GM12878 (cell line): ENCODE data around the gene AKR1A1. TPM values are rescaled to one million over a fixed set of nuclear protein-coding genes. Genes with fewer than 3 reads are reported as not detected.

Source experiments
- ATAC-seq: fragments of 200-7000 bp; cut with Tn5 transposase; 3 replicates; pipeline ENCODE4 v1.9.1; 2020; ENCODE audit warnings: mild to moderate bottlenecking, moderate library complexity
- BruUV-seq: library from RNA; stranded (reverse); fragments of 400-500 nt; replicated peaks from 2 replicates; lab custom pipeline; 2021; lab: Mats Ljungman, UMichigan
- CTCF ChIA-PET: fragments of 300-600 bp; sonication (Branson Sonifier 250); formaldehyde crosslinking; extraction: SDS; loops from one replicate; lab custom pipeline; 2021; ENCODE audit warnings: inconsistent platforms; lab: Yijun Ruan, JAX
- POLR2A ChIA-PET: fragments of 350-600 bp; formaldehyde crosslinking; extraction: SDS; loops from one replicate; lab custom pipeline; 2021; ENCODE audit warnings: inconsistent platforms; lab: Charles Lee
- RAD21 ChIA-PET: fragments of 300-600 bp; sonication (Branson Sonifier 250); formaldehyde crosslinking; loops from one replicate; lab custom pipeline; 2023; ENCODE audit warnings: antibody characterized with exemption; ENCODE audit not compliant: unreplicated experiment; lab: Charles Lee
- SMC1A ChIA-PET: fragments of 300-600 bp; sonication (Branson Sonifier 250); formaldehyde crosslinking; loops from one replicate; lab custom pipeline; 2023; ENCODE audit not compliant: unreplicated experiment, uncharacterized antibody; lab: Charles Lee
- DNase-seq: peaks from one replicate; pipeline ENCODE4 v3.0.0-alpha.2; 2011; ENCODE audit warnings: low read depth, low spot score
- FAIRE-seq: peaks from 3 replicates; lab custom pipeline; 2011; peaks lifted over from hg19 to GRCh38; lab: Jason Lieb, UNC
- H2AFZ ChIP-seq: 2 replicates; pipeline ENCODE4 v1.6.0; 2011; ENCODE audit warnings: low read depth, low read length, control low read depth; ENCODE audit not compliant: control insufficient read depth
- H3K27ac ChIP-seq: 2 replicates; pipeline ENCODE4 v1.5.1; 2011; ENCODE audit warnings: control low read depth; ENCODE audit not compliant: control insufficient read depth, insufficient read depth
- H3K27me3 ChIP-seq, 2 experiments: replicated peaks in 1 of 2; 2 replicates each; pipeline versions ENCODE4 v1.6.0 to v1.6.1; 2011; ENCODE audit warnings: low read length in 1 of 2; ENCODE audit not compliant: control insufficient read depth in 2 of 2, insufficient read depth in 2 of 2
- H3K36me3 ChIP-seq, 2 experiments: 2 replicates each; pipeline ENCODE4 v1.5.1; 2011; ENCODE audit warnings: low read length in 1 of 2; ENCODE audit not compliant: control insufficient read depth in 2 of 2, insufficient read depth in 2 of 2
- H3K4me1 ChIP-seq: 2 replicates; pipeline ENCODE4 v1.6.1; 2011; ENCODE audit warnings: mild to moderate bottlenecking, low read length, moderate library complexity, mixed read lengths; ENCODE audit not compliant: control insufficient read depth, insufficient read depth
- H3K4me2 ChIP-seq: 2 replicates; pipeline ENCODE4 v1.6.0; 2011; ENCODE audit warnings: control low read depth; ENCODE audit not compliant: control insufficient read depth, insufficient read depth
- H3K4me3 ChIP-seq: fragments of 200-600 bp; sonication (generic); 2 replicates; pipeline ENCODE4 v1.5.1; 2016
- H3K79me2 ChIP-seq: 2 replicates; pipeline ENCODE4 v1.6.0; 2011; ENCODE audit warnings: low read length; ENCODE audit not compliant: control insufficient read depth, insufficient read depth
- H3K9ac ChIP-seq: 2 replicates; pipeline ENCODE4 v1.8.0; 2011; ENCODE audit warnings: low read length, control low read depth, mixed read lengths; ENCODE audit not compliant: control insufficient read depth, insufficient read depth
- H3K9me3 ChIP-seq: replicated peaks from 3 replicates; pipeline ENCODE4 v1.5.1; 2011; ENCODE audit warnings: mild to moderate bottlenecking, low read length; ENCODE audit not compliant: control insufficient read depth, insufficient read depth
- H4K20me1 ChIP-seq: 2 replicates; pipeline ENCODE4 v1.6.0; 2011; ENCODE audit not compliant: control insufficient read depth, insufficient read depth
- EGR1 ChIP-seq, 2 experiments: IDR thresholded peaks; 1 replicate in 1 of 2; 2 replicates in 1 of 2; pipeline ENCODE4 v1.6.1; 2011 to 2012; ENCODE audit warnings: low read depth in 2 of 2, low read length in 2 of 2, borderline replicate concordance in 1 of 2, mild to moderate bottlenecking in 1 of 2, moderate library complexity in 1 of 2
- JUND ChIP-seq: IDR thresholded peaks from 2 replicates; pipeline ENCODE4 v1.6.1; 2012; ENCODE audit warnings: low read depth, mild to moderate bottlenecking, low read length, improper control_type of control experiment, moderate library complexity
- MTA2 ChIP-seq: fragments of 450-650 bp; IDR thresholded peaks from 2 replicates; pipeline ENCODE4 v1.6.1; 2016; ENCODE audit warnings: low read depth, mild to moderate bottlenecking, moderate library complexity
- NR2C2 ChIP-seq: IDR thresholded peaks from 2 replicates; pipeline ENCODE4 v1.6.1; 2011; ENCODE audit warnings: borderline replicate concordance, low read depth; ENCODE audit not compliant: control insufficient read depth, insufficient read length
- POLR2AphosphoS2 ChIP-seq: IDR thresholded peaks from 2 replicates; pipeline ENCODE4 v1.6.1; 2011; ENCODE audit warnings: low read depth, mild to moderate bottlenecking, low read length, improper control_type of control experiment, moderate library complexity
- WGBS: methylation state at CpG from one replicate; pipeline ENCODE4 v1.1.6; 2016; ENCODE audit warnings: low lambda C conversion rate; ENCODE audit not compliant: insufficient replicate concordance, insufficient coverage; ENCODE audit errors: missing lambda C conversion rate; 5-methylcytosine and 5-hydroxymethylcytosine counted together
- in situ Hi-C: fragments of 300-500 bp; cut with MboI; formaldehyde crosslinking; loops from 9 replicates; pipeline ENCODE4 v1.14.3; 2018; ENCODE audit warnings: mixed read lengths
- intact Hi-C: fragments of 100-400 bp; cut with micrococcal nuclease; formaldehyde crosslinking; loops from one replicate; pipeline ENCODE4 v1.14.2; 2022; ENCODE audit not compliant: unreplicated experiment
- polyA plus RNA-seq, 11 experiments: library from polyadenylated mRNA; depleted of rRNA in 4 of 11; unstranded in 6 of 11; stranded (reverse) in 5 of 11; fragments of >200 nt; fragmentation: Nextera tagmentation in 4 of 11; fragmentation: Illumina TruSeq in 1 of 11; extraction: Ambion mirVana in 4 of 11; extraction: Trizol in 1 of 11; gene quantifications; 1 replicate in 1 of 11; 2 replicates in 10 of 11; pipeline versions ENCODE4 v1.2.1 to v1.2.3, GENCODE V29; 2011 to 2016; ENCODE audit warnings: inconsistent platforms in 2 of 11, missing spikeins in 2 of 11, low read depth in 1 of 11
- total RNA-seq, 4 experiments: library from RNA; depleted of rRNA in 3 of 4; stranded (reverse); fragments of >200 nt in 3 of 4; fragmentation: Illumina TruSeq in 1 of 4; extraction: Trizol in 1 of 4; gene quantifications; 2 replicates each; pipeline versions ENCODE4 v1.2.1 to v1.2.3, GENCODE V29; 2013 to 2021

The AKR1A1 gene
- total and polyA plus RNA-seq, 10 of the 15 experiments (the other 5 are each of a cell fraction or from before 2014, with no cell fraction given) = 187 to 335 (median 241) TPM

- WGBS = 95% methylated on average over 4 of the region's 4 CpGs
- no peak for TF ChIP-seq POLR2AphosphoS2
- no peak for TF ChIP-seq NR2C2
- no peak for TF ChIP-seq JUND
- no peak for TF ChIP-seq EGR1 (IDR thresholded peaks at IDR 0.05; ENCODE audit: borderline replicate concordance in 1 of 2, low read depth in 2 of 2, low read length in 2 of 2)
- no peak for TF ChIP-seq MTA2
- ChIA-PET POLR2A (interaction anchor here (1.1 to 1.6 kb wide), 2 partner anchors 10 to 11 kb away, joined by 3 to 4 read pairs; partner anchors contain the start of gene PRDX1), RAD21 (interaction anchor here (0.9 to 3.7 kb wide), 5 partner anchors 11 to 73 kb away, joined by 3 to 58 read pairs (median 14); partner anchors contain the start of genes CCDC163, MMACHC and NASP), CTCF (interaction anchor here (0.6 to 4.5 kb wide), 15 partner anchors 10 to 252 kb away, joined by 3 to 212 read pairs (median 6); partner anchors contain the start of genes AKR1A1, CCDC163, MMACHC and MUTYH), SMC1A (interaction anchor here (0.7 to 5.6 kb wide), 9 partner anchors 10 to 215 kb away, joined by 3 to 114 read pairs (median 6); partner anchors contain the start of genes AKR1A1, CCDC163, MMACHC and NASP)
- DNase-seq = no peak
- Histone ChIP-seq H3K27me3 (no peaks in the 10 kb centered on the region), H3K9me3 (no peaks in the 10 kb centered on the region), H3K4me2 (no peak overlapping the region), H3K4me3 (no peak overlapping the region), H4K20me1 (0 out of 2 replicates have a peak, but pooled peaks cover 2% of the 10 kb centered on the region), H3K27ac (no peak overlapping the region), H3K4me1 (no peaks in the 10 kb centered on the region), H3K79me2 (peaks cover 3% of the 10 kb centered on the region), H3K36me3 (peaks cover 18 to 38% of the 10 kb centered on the region in 2 experiments), H3K9ac (no peak overlapping the region), H2AFZ (no peak overlapping the region)
- FAIRE-seq = no peak
- ATAC-seq = no peak
- intact Hi-C loops (loop anchor here (10.0 kb wide), 1 partner anchor 374 kb away; no protein-coding TSS in a partner anchor), in situ Hi-C loops (no loop called here)
- BruUV-seq = no TSS peak
These were observed 39.6 kb upstream of the AKR1A1 start for GRCh38 chr1:45510972-45511527.
